ENCODE measurements around the gene TBC1D22B.

DNA sequence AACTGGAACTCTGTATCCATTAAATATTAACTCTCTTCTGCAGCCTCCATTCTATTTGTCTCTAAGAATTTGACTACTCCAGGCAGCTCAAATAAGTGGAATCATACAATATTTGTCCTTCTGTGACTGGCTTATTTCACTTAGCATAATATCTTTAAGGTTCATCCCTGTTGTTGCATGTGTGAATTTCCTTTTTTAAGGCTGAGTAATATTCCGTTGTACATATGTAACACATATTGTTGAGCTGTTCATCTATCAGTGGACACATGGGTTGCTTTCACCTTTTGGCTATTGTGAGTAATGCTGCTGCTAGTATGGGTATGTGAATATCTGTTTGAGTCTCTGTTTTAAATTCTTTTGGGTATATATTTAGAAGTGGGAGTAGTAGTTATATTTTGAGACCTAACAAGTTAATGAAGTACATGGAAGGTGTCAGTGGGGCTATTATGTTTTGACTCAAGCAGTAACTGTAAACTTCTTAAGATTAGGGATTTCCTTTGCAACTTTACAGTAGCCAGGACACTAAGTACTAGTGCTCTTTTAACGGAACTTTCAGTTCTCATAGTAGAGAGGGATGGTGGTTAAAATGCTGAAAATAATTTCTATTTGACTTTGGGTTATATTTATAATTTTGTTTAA lies 30.1 kb downstream of the TBC1D22B start:
- no peak for TF ChIP-seq POLR2A (IDR thresholded peaks at IDR 0.05; ENCODE audit: low read depth)
- TF ChIP-seq, protein P1, sequence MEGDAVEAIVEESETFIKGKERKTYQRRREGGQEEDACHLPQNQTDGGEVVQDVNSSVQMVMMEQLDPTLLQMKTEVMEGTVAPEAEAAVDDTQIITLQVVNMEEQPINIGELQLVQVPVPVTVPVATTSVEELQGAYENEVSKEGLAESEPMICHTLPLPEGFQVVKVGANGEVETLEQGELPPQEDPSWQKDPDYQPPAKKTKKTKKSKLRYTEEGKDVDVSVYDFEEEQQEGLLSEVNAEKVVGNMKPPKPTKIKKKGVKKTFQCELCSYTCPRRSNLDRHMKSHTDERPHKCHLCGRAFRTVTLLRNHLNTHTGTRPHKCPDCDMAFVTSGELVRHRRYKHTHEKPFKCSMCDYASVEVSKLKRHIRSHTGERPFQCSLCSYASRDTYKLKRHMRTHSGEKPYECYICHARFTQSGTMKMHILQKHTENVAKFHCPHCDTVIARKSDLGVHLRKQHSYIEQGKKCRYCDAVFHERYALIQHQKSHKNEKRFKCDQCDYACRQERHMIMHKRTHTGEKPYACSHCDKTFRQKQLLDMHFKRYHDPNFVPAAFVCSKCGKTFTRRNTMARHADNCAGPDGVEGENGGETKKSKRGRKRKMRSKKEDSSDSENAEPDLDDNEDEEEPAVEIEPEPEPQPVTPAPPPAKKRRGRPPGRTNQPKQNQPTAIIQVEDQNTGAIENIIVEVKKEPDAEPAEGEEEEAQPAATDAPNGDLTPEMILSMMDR (IDR thresholded peaks at IDR 0.05) = no peak
- no peak for TF ChIP-seq POLR2AphosphoS5 (IDR thresholded peaks at IDR 0.05)
- no peak for TF ChIP-seq EP300 (IDR thresholded peaks at IDR 0.05)
